Measurements from ENCODE around the gene LIX1L.
"Not testable (repeated sequence)": the region's sequence is repeated elsewhere in the genome, so short reads cannot be mapped to it uniquely, and the experiment has no call there.

LIX1L gene

GRCh38 chr1:145936247-145936646 lies 21.6 kb downstream of the LIX1L start:
- DNase-seq (ENCODE audit: low read depth in 3 of 3): no peak

- no peak for DNase-seq (ENCODE audit: low read depth in 3 of 3)
Measured at GRCh38 chr1:145935708-145936107, 22.1 kb downstream of the LIX1L start.

GRCh38 chr1:145932522-145933009 lies 25.3 kb downstream of the LIX1L start:
- not testable (repeated sequence) for DNase-seq (ENCODE audit: low read depth in 3 of 3)

GRCh38 chr1:145927916-145928643 lies 29.7 kb downstream of the LIX1L start:
- no peak for DNase-seq (ENCODE audit: low read depth in 3 of 3)

- DNase-seq (ENCODE audit: low read depth in 3 of 3): peak; percentile 81 to 92 (median 84)
Measured at GRCh38 chr1:145927063-145927886, 30.5 kb downstream of the LIX1L start, which contains the start of gene RBM8A. RBM8A (minus strand) TSS chr1:145927484; CDS start chr1:145927426, 58 bp downstream.

- peak in 2 of 3 donors; percentile 34 to 36 for DNase-seq (ENCODE audit: low read depth in 3 of 3)
Measured at GRCh38 chr1:145926686-145927062, 31.1 kb downstream of the LIX1L start.

- DNase-seq (ENCODE audit: low read depth in 3 of 3): no peak
Measured at GRCh38 chr1:145922266-145922665, 35.6 kb downstream of the LIX1L start.

- not testable (repeated sequence) for DNase-seq (ENCODE audit: low read depth in 3 of 3)
Measured at GRCh38 chr1:145920297-145920696, 37.5 kb downstream of the LIX1L start.

GRCh38 chr1:145918992-145919939 lies 38.6 kb downstream of the LIX1L start:
- peak in 1 of 3 donors; percentile 27 for DNase-seq (ENCODE audit: low read depth in 3 of 3)

GRCh38 chr1:145918144-145918991 lies 39.4 kb downstream of the LIX1L start, which contains the start of gene PEX11B:
PEX11B (minus strand) TSS chr1:145918717; CDS start chr1:145918688, 29 bp downstream.
- peak; percentile 80 to 89 (median 84) for DNase-seq (ENCODE audit: low read depth in 3 of 3)

- DNase-seq (ENCODE audit: low read depth in 3 of 3): no peak
Measured at GRCh38 chr1:145917595-145917994, 40.2 kb downstream of the LIX1L start.

- no peak for DNase-seq (ENCODE audit: low read depth in 3 of 3)
Measured at GRCh38 chr1:145916745-145917144, 41.1 kb downstream of the LIX1L start.

- no peak for DNase-seq (ENCODE audit: low read depth in 3 of 3)
Measured at GRCh38 chr1:145912128-145912641, 45.6 kb downstream of the LIX1L start.

GRCh38 chr1:145908653-145909052 lies 49.2 kb downstream of the LIX1L start:
- no peak for DNase-seq (ENCODE audit: low read depth in 3 of 3)

GRCh38 chr1:145906954-145907753 lies 50.7 kb downstream of the LIX1L start:
- no peak for DNase-seq (ENCODE audit: low read depth in 3 of 3)

GRCh38 chr1:145901312-145902021 lies 56.4 kb downstream of the LIX1L start:
- DNase-seq (ENCODE audit: low read depth in 3 of 3): no peak

- no peak for DNase-seq (ENCODE audit: low read depth in 3 of 3)
Measured at GRCh38 chr1:145898756-145899155, 59.1 kb downstream of the LIX1L start.

GRCh38 chr1:145897969-145898368 lies 59.8 kb downstream of the LIX1L start:
- no peak for DNase-seq (ENCODE audit: low read depth in 3 of 3)

GRCh38 chr1:145895471-145895870 lies 62.3 kb downstream of the LIX1L start:
- no peak for DNase-seq (ENCODE audit: low read depth in 3 of 3)

Measured in stimulated activated CD4-positive, alpha-beta T cell treated with anti-CD3 and anti-CD28 coated beads, TNF-alpha, amount 100 ng/mL, for 48 hours (primary cell).